K562 (cell line): ENCODE results near the gene SORT1. TPM values are rescaled to one million over a fixed set of nuclear protein-coding genes. Genes with fewer than 3 reads are reported as not detected.

Experiments used
- ATAC-seq: fragments of 200-7000 bp; cut with Tn5 transposase; 3 replicates; pipeline ENCODE4 v1.9.1; 2020; ENCODE audit warnings: moderate library complexity
- BruUV-seq: library from RNA; stranded (reverse); fragments of 400-500 nt; replicated peaks from 2 replicates; lab custom pipeline; 2021; lab: Mats Ljungman, UMichigan
- CTCF ChIA-PET: fragments of 300-600 bp; formaldehyde crosslinking; extraction: SDS; loops from one replicate; lab custom pipeline; 2021; ENCODE audit warnings: low intra/inter-chr PET ratio; lab: Yijun Ruan, JAX
- POLR2A ChIA-PET: fragments of 300-600, 350-650 bp; sonication (Branson Sonifier 250); formaldehyde crosslinking; extraction: SDS; loops from one replicate; lab custom pipeline; 2021; ENCODE audit warnings: antibody characterized with exemption, inconsistent platforms; lab: Yijun Ruan, JAX
- DNase-seq, 4 experiments: peaks; one replicate each; pipeline versions ENCODE4 v3.0.0 to v3.0.0-alpha.2; 2011 to 2018; ENCODE audit warnings: low spot score in 3 of 4, mixed read lengths in 3 of 4; ENCODE audit errors: extremely low read depth in 1 of 4
- FAIRE-seq: peaks from 2 replicates; lab custom pipeline; 2011; peaks lifted over from hg19 to GRCh38; lab: Jason Lieb, UNC
- H2AFZ ChIP-seq: 2 replicates; pipeline ENCODE4 v1.6.0; 2011; ENCODE audit warnings: low read depth, low read length, control low read depth, inconsistent platforms
- H3K27ac ChIP-seq: fragments of 200-600 bp; 3 replicates; pipeline ENCODE4 v1.8.0; 2011; ENCODE audit warnings: low read depth, mild to moderate bottlenecking, control low read depth, inconsistent platforms, low read length, moderate library complexity, mixed read lengths; ENCODE audit errors: extremely low read depth
- H3K27me3 ChIP-seq, 2 experiments: fragments of 300-600 bp in 1 of 2; 2 replicates in 1 of 2; 3 replicates in 1 of 2; pipeline versions ENCODE4 v1.6.0 to v1.8.0; 2011; ENCODE audit warnings: inconsistent platforms in 2 of 2, low read length in 2 of 2, mild to moderate bottlenecking in 1 of 2, mixed read lengths in 1 of 2, moderate library complexity in 1 of 2; ENCODE audit not compliant: control insufficient read depth in 2 of 2, insufficient read depth in 2 of 2
- H3K36me3 ChIP-seq: fragments of 300-600 bp; 3 replicates; pipeline ENCODE4 v1.8.0; 2011; ENCODE audit warnings: mild to moderate bottlenecking, low read length, inconsistent platforms; ENCODE audit not compliant: control insufficient read depth, insufficient read depth
- H3K4me1 ChIP-seq, 2 experiments: fragments of 200-600 bp in 1 of 2; replicated peaks in 1 of 2; 2 replicates in 1 of 2; 3 replicates in 1 of 2; pipeline versions ENCODE4 v1.5.1 to v1.8.0; 2011; ENCODE audit warnings: inconsistent platforms in 2 of 2, low read length in 2 of 2, mild to moderate bottlenecking in 1 of 2, mixed read lengths in 1 of 2, moderate library complexity in 1 of 2; ENCODE audit not compliant: control insufficient read depth in 2 of 2, insufficient read depth in 2 of 2
- H3K4me2 ChIP-seq: 2 replicates; pipeline ENCODE4 v1.6.1; 2011; ENCODE audit warnings: low read length, control low read depth, inconsistent platforms, mixed read lengths; ENCODE audit not compliant: insufficient read depth
- H3K4me3 ChIP-seq: fragments of 200-600 bp; sonication (generic), shearing (Covaris generic); 2 replicates; pipeline ENCODE4 v1.5.1; 2016; ENCODE audit warnings: control low read depth, inconsistent platforms
- H3K79me2 ChIP-seq: fragments of 200-600 bp; 3 replicates; pipeline ENCODE4 v1.8.0; 2011; ENCODE audit warnings: low read length, inconsistent platforms; ENCODE audit not compliant: control insufficient read depth, insufficient read depth
- H3K9ac ChIP-seq, 2 experiments: 2 replicates each; pipeline versions ENCODE4 v1.6.0 to v1.6.1; 2011; ENCODE audit warnings: low read depth in 2 of 2, low read length in 2 of 2, control low read depth in 1 of 2, inconsistent platforms in 1 of 2, mild to moderate bottlenecking in 1 of 2, mixed read lengths in 1 of 2; ENCODE audit not compliant: insufficient read depth in 1 of 2
- H3K9me1 ChIP-seq: one replicate; pipeline ENCODE4 v1.6.0; 2011; ENCODE audit warnings: inconsistent platforms, mild to moderate bottlenecking, low read length, moderate library complexity; ENCODE audit not compliant: control insufficient read depth, insufficient read depth
- H3K9me3 ChIP-seq: replicated peaks from 2 replicates; pipeline ENCODE4 v1.5.1; 2011; ENCODE audit warnings: low read depth, low read length, inconsistent platforms; ENCODE audit not compliant: control insufficient read depth, insufficient read depth
- H4K20me1 ChIP-seq: replicated peaks from 2 replicates; pipeline ENCODE4 v1.6.1; 2011; ENCODE audit warnings: low read length, inconsistent platforms, mixed read lengths; ENCODE audit not compliant: control insufficient read depth, insufficient read depth
- POLR2AphosphoS5 ChIP-seq: IDR thresholded peaks from 2 replicates; pipeline ENCODE4 v1.6.1; 2011; ENCODE audit warnings: mild to moderate bottlenecking, low read depth, low read length, moderate library complexity; ENCODE audit not compliant: control insufficient read depth, insufficient read depth
- POLR2H ChIP-seq: IDR thresholded peaks from 2 replicates; pipeline ENCODE4 v1.6.1; 2016; ENCODE audit warnings: missing genetic modification characterization, low read depth, mild to moderate bottlenecking, control low read depth, missing compliant biosample characterization, moderate library complexity
- REST ChIP-seq, 2 experiments: fragments of 450-650 bp; formaldehyde crosslinking in 1 of 2; IDR thresholded peaks; 2 replicates each; pipeline versions ENCODE4 v1.4.0 to v1.6.1; 2014 to 2020; ENCODE audit warnings: mild to moderate bottlenecking in 2 of 2, borderline replicate concordance in 1 of 2, low read depth in 1 of 2
- ZNF655 ChIP-seq: fragments of 250-450 bp; sonication (Bioruptor Pico); IDR thresholded peaks from 2 replicates; pipeline ENCODE4 v1.5.0; 2021
- WGBS: fragments of 100-300 bp; shearing (Covaris generic); methylation state at CpG from one replicate; pipeline ENCODE4 v1.1.6; 2016; ENCODE audit warnings: low coverage, mixed read lengths; ENCODE audit not compliant: insufficient coverage; ENCODE audit errors: missing lambda C conversion rate; 5-methylcytosine and 5-hydroxymethylcytosine counted together
- in situ Hi-C: fragments of 300-500 bp; cut with MboI; formaldehyde crosslinking; loops from 4 replicates; pipeline ENCODE4 v1.15.0; 2018; ENCODE audit warnings: inconsistent platforms, mixed read lengths
- intact Hi-C: fragments of 100-400 bp; cut with micrococcal nuclease; formaldehyde crosslinking; loops from 2 replicates; pipeline ENCODE4 v1.14.2; 2022
- polyA plus RNA-seq, 8 experiments: library from polyadenylated mRNA; depleted of rRNA in 4 of 8; stranded (reverse) in 5 of 8; unstranded in 3 of 8; fragments of >200 nt; fragmentation: Nextera tagmentation in 2 of 8; fragmentation: Illumina TruSeq in 1 of 8; extraction: Ambion mirVana in 2 of 8; extraction: Trizol in 1 of 8; gene quantifications; 2 replicates each; pipeline versions ENCODE4 v1.2.1 to v1.2.3, GENCODE V29; 2011 to 2014; ENCODE audit warnings: inconsistent platforms in 1 of 8, missing spikeins in 1 of 8
- total RNA-seq, 7 experiments: library from RNA; depleted of rRNA in 6 of 7; stranded (reverse); fragments of >200 nt in 6 of 7; fragmentation: Illumina TruSeq in 2 of 7; extraction: Trizol in 2 of 7; gene quantifications; 2 replicates each; pipeline versions ENCODE4 v1.2.1 to v1.2.3, GENCODE V29; 2011 to 2021; ENCODE audit warnings: low replicate concordance in 1 of 7

The SORT1 gene
- total and polyA plus RNA-seq, 9 of the 15 experiments (the other 6 are each of a cell fraction or from before 2014, with no cell fraction given): 27.4 to 112 (median 65.0) TPM

- Histone ChIP-seq H3K36me3 (peaks cover 94% of the 10 kb centered on the region), H3K4me3 (no peak overlapping the region), H3K9me3 (no peaks in the 10 kb centered on the region), H3K9ac (no peak overlapping the region), H3K9me1 (no peaks in the 10 kb centered on the region), H3K27me3 (no peaks in the 10 kb centered on the region), H3K4me2 (no peak overlapping the region), H3K27ac (no peak overlapping the region), H3K79me2 (no peaks in the 10 kb centered on the region), H3K4me1 (no peaks in the 10 kb centered on the region), H4K20me1 (no peaks in the 10 kb centered on the region), H2AFZ (no peak overlapping the region)
- DNase-seq (no peak), ATAC-seq (no peak), FAIRE-seq (no peak)
- no TSS peak for BruUV-seq
- POLR2A ChIA-PET: interaction anchor here (0.6 kb wide), 1 partner anchor 45 kb away, joined by 3 read pairs; no protein-coding TSS in a partner anchor
- WGBS: 92% methylated on average over 6 of the region's 6 CpGs
- in situ Hi-C loops: no loop called here
- TF ChIP-seq POLR2AphosphoS5 (no peak), ZNF655 (CRISPR knock-in tag) (no peak), REST (IDR thresholded peaks at IDR 0.05; ENCODE audit: borderline replicate concordance) (no peak), REST (CRISPR knock-in tag; IDR thresholded peaks at IDR 0.05; ENCODE audit: low read depth) (no peak), POLR2H (tag) (no peak)
- intact Hi-C loops: loop anchor here (2.0 kb wide), 1 partner anchor 15 kb away; no protein-coding TSS in a partner anchor
- CTCF ChIA-PET: no interaction called here
Observed at GRCh38 chr1:109338091-109338490, 59.6 kb downstream of the SORT1 start.
